ENCODE results near the gene TDRD1.

The TDRD1 gene

GRCh38 chr10:114228156-114228555 lies 49.0 kb downstream of the TDRD1 start:
- DNase-seq (ENCODE audit: low read depth, low spot score), result no peak

- DNase-seq (ENCODE audit: low read depth, low spot score), result no peak
These were observed 53.5 kb downstream of the TDRD1 start for GRCh38 chr10:114232561-114233176.

GRCh38 chr10:114233482-114233881 lies 54.3 kb downstream of the TDRD1 start:
- no peak for DNase-seq (ENCODE audit: low read depth, low spot score)

- DNase-seq (ENCODE audit: low read depth, low spot score), result no peak
These were observed 55.0 kb downstream of the TDRD1 start for GRCh38 chr10:114234132-114234531.

- peak; percentile 74 for DNase-seq (ENCODE audit: low read depth, low spot score)
These were observed 60.2 kb downstream of the TDRD1 start, which contains the start of gene VWA2 for GRCh38 chr10:114239117-114239993. Gene VWA2 (plus strand): TSS chr10:114239254. CDS start chr10:114248714, 9,460 bp downstream.

- DNase-seq (ENCODE audit: low read depth, low spot score), result peak; percentile 43
These were observed 60.8 kb downstream of the TDRD1 start for GRCh38 chr10:114239994-114240345.

- DNase-seq (ENCODE audit: low read depth, low spot score), result no peak
These were observed 63.1 kb downstream of the TDRD1 start for GRCh38 chr10:114242235-114242634.

- DNase-seq (ENCODE audit: low read depth, low spot score), result no peak
These were observed 64.5 kb downstream of the TDRD1 start for GRCh38 chr10:114243661-114244060.

GRCh38 chr10:114244126-114244525 lies 65.0 kb downstream of the TDRD1 start:
- no peak for DNase-seq (ENCODE audit: low read depth, low spot score)

GRCh38 chr10:114245121-114245791 lies 66.1 kb downstream of the TDRD1 start:
- peak; percentile 45 for DNase-seq (ENCODE audit: low read depth, low spot score)

- no peak for DNase-seq (ENCODE audit: low read depth, low spot score)
These were observed 67.6 kb downstream of the TDRD1 start for GRCh38 chr10:114246679-114247305.

GRCh38 chr10:114250236-114250635 lies 71.1 kb downstream of the TDRD1 start:
- DNase-seq (ENCODE audit: low read depth, low spot score), result no peak

GRCh38 chr10:114250716-114251115 lies 71.6 kb downstream of the TDRD1 start:
- DNase-seq (ENCODE audit: low read depth, low spot score), result no peak

- DNase-seq (ENCODE audit: low read depth, low spot score), result no peak
These were observed 72.9 kb downstream of the TDRD1 start for GRCh38 chr10:114252092-114252491.

- no peak for DNase-seq (ENCODE audit: low read depth, low spot score)
These were observed 73.7 kb downstream of the TDRD1 start for GRCh38 chr10:114252883-114253282.

- no peak for DNase-seq (ENCODE audit: low read depth, low spot score)
These were observed 76.1 kb downstream of the TDRD1 start for GRCh38 chr10:114255227-114255626.

- DNase-seq (ENCODE audit: low read depth, low spot score), result no peak
These were observed 77.0 kb downstream of the TDRD1 start for GRCh38 chr10:114256008-114256765.

- no peak for DNase-seq (ENCODE audit: low read depth, low spot score)
These were observed 77.7 kb downstream of the TDRD1 start for GRCh38 chr10:114256822-114257221.

GRCh38 chr10:114257498-114257897 lies 78.3 kb downstream of the TDRD1 start:
- no peak for DNase-seq (ENCODE audit: low read depth, low spot score)

- DNase-seq (ENCODE audit: low read depth, low spot score), result peak; percentile 30
These were observed 79.2 kb downstream of the TDRD1 start for GRCh38 chr10:114258274-114258840.

GRCh38 chr10:114259824-114260223 lies 80.7 kb downstream of the TDRD1 start:
- no peak for DNase-seq (ENCODE audit: low read depth, low spot score)

Data from ELF-1 (cell line).